ENCODE measurements around the gene SLIT1.

DNA sequence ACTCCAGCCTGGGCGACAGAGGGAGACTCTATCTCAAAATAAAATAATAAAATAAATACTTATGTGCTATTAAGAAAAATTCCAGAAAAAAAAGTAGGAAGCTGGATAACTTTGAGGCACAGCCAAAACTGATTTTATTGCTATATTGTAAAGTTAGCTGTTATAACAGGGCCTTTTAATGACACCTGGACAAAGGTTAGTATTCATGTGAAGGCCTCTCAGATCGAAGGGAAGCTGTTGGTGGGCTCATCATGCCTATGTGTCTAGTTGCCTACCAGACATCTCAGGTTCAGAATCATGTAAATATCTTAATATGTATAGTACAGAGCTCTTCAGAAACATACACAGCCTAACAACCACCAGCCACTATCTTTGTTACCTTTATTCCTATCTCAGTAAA, 210.6 kb downstream of the SLIT1 start:
- TF ChIP-seq ZFP3 (CRISPR knock-in tag; IDR thresholded peaks at IDR 0.05) (no peak), TOX (CRISPR knock-in tag; IDR thresholded peaks at IDR 0.05; ENCODE audit: borderline replicate concordance) (no peak), ZFP30 (CRISPR knock-in tag; IDR thresholded peaks at IDR 0.05) (no peak), ISL1 (CRISPR knock-in tag; IDR thresholded peaks at IDR 0.05) (no peak), GLIS3 (CRISPR knock-in tag; IDR thresholded peaks at IDR 0.05) (no peak), SNAI2 (CRISPR knock-in tag; IDR thresholded peaks at IDR 0.05) (no peak), TCF4 (CRISPR knock-in tag; IDR thresholded peaks at IDR 0.05; ENCODE audit: borderline replicate concordance) (no peak)
- TF ChIP-seq, protein P1, sequence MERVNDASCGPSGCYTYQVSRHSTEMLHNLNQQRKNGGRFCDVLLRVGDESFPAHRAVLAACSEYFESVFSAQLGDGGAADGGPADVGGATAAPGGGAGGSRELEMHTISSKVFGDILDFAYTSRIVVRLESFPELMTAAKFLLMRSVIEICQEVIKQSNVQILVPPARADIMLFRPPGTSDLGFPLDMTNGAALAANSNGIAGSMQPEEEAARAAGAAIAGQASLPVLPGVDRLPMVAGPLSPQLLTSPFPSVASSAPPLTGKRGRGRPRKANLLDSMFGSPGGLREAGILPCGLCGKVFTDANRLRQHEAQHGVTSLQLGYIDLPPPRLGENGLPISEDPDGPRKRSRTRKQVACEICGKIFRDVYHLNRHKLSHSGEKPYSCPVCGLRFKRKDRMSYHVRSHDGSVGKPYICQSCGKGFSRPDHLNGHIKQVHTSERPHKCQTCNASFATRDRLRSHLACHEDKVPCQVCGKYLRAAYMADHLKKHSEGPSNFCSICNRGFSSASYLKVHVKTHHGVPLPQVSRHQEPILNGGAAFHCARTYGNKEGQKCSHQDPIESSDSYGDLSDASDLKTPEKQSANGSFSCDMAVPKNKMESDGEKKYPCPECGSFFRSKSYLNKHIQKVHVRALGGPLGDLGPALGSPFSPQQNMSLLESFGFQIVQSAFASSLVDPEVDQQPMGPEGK (CRISPR knock-in tag; IDR thresholded peaks at IDR 0.05; ENCODE audit: borderline replicate concordance): no peak
- TF ChIP-seq, protein P2, sequence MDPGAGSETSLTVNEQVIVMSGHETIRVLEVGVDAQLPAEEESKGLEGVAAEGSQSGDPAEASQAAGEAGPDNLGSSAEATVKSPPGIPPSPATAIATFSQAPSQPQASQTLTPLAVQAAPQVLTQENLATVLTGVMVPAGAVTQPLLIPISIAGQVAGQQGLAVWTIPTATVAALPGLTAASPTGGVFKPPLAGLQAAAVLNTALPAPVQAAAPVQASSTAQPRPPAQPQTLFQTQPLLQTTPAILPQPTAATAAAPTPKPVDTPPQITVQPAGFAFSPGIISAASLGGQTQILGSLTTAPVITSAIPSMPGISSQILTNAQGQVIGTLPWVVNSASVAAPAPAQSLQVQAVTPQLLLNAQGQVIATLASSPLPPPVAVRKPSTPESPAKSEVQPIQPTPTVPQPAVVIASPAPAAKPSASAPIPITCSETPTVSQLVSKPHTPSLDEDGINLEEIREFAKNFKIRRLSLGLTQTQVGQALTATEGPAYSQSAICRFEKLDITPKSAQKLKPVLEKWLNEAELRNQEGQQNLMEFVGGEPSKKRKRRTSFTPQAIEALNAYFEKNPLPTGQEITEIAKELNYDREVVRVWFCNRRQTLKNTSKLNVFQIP (CRISPR knock-in tag; IDR thresholded peaks at IDR 0.05; ENCODE audit: borderline replicate concordance, low read depth): no peak
